ENCODE results near the gene LUC7L.

The LUC7L gene

GRCh38 chr16:263944-264343 is 34.7 kb upstream of the LUC7L start:
- Histone ChIP-seq H2BK120ac (ENCODE audit: insufficient read depth, low read length, poor library complexity) (no peak overlapping the region), H2AFZ (ENCODE audit: insufficient read depth, low read length, poor library complexity) (no peak overlapping the region), H2BK12ac (ENCODE audit: low read length) (no peak overlapping the region), H3K79me2 (ENCODE audit: control insufficient read depth, insufficient read depth, low read length, poor library complexity) (no peaks in the 10 kb centered on the region), H4K8ac (ENCODE audit: low read depth, low read length) (no peak overlapping the region), H3K23ac (ENCODE audit: low read length) (no peak overlapping the region), H3K4me2 (ENCODE audit: low read length) (no peak overlapping the region), H3K9me3 (ENCODE audit: insufficient read depth, low read depth, low read length) (peaks cover 9% of the 10 kb centered on the region), H3K27me3 (ENCODE audit: insufficient read depth, low read length) (no peaks in the 10 kb centered on the region), H2BK5ac (ENCODE audit: low read depth, low read length, poor library complexity) (no peak overlapping the region), H3K4me1 (ENCODE audit: control insufficient read depth in 1 of 2, insufficient read depth in 2 of 2, low read length in 2 of 2) (no peaks in the 10 kb centered on the region), H3K18ac (ENCODE audit: low read length) (no peak overlapping the region), H3K9ac (ENCODE audit: low read length) (no peak overlapping the region), H4K91ac (ENCODE audit: low read depth, low read length) (no peak overlapping the region), H3K14ac (ENCODE audit: low read length) (no peak overlapping the region), H3K36me3 (ENCODE audit: control insufficient read depth in 1 of 2, insufficient read depth in 2 of 2, low read length in 2 of 2) (peaks cover 47 to 50% of the 10 kb centered on the region in 2 experiments), H2AK5ac (ENCODE audit: low read length) (no peak overlapping the region), H3K4ac (ENCODE audit: low read depth, low read length) (no peak overlapping the region), H3K79me1 (ENCODE audit: low read length) (no peaks in the 10 kb centered on the region), H3K4me3 (ENCODE audit: low read depth, low read length) (no peak overlapping the region), H4K12ac (ENCODE audit: low read depth, low read length) (no peak overlapping the region), H3K27ac (ENCODE audit: low read depth, low read length) (no peak overlapping the region)
- no peak for DNase-seq
- no CpG with 5 or more reads among the region's 17 CpGs for WGBS (ENCODE audit: extremely low coverage, insufficient coverage, insufficient read length)

DNA sequence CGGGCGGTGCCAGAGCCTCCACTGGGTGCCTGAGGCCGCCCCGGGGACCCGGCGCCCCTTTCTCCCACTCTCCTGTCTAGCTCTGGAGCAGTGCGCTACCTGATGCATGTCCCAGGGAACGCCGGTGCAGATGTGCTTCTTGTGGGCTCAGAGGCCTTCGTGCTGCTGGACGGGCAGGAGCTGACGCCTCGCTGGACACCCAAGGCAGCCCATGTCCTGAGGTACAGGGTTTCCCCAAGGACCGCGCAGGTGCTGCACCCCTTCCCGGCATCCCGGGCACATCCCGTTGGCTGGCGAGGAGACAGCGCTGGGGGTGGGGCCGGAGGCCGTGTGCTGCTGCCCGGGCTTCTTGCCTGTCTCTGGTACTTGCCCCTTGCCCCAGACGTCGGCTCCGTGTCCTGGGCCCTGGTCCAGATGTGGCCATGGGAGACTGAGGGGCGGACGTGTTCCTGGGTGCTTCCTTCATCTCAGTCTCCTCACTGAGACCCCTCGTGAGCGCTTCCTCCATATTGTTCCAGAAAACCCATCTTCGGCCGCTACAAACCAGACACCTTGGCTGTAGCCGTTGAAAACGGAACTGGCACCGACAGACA is 34.0 kb upstream of the LUC7L start:
- Histone ChIP-seq H2AFZ (ENCODE audit: insufficient read depth, low read length, poor library complexity) (no peak overlapping the region), H3K4me1 (ENCODE audit: control insufficient read depth in 1 of 2, insufficient read depth in 2 of 2, low read length in 2 of 2) (no peaks in the 10 kb centered on the region), H3K27me3 (ENCODE audit: insufficient read depth, low read length) (no peaks in the 10 kb centered on the region), H4K12ac (ENCODE audit: low read depth, low read length) (no peak overlapping the region), H3K79me1 (ENCODE audit: low read length) (no peaks in the 10 kb centered on the region), H3K36me3 (ENCODE audit: control insufficient read depth in 1 of 2, insufficient read depth in 2 of 2, low read length in 2 of 2) (peaks cover 47 to 50% of the 10 kb centered on the region in 2 experiments), H2BK120ac (ENCODE audit: insufficient read depth, low read length, poor library complexity) (no peak overlapping the region), H2AK5ac (ENCODE audit: low read length) (no peak overlapping the region), H3K9me3 (ENCODE audit: insufficient read depth, low read depth, low read length) (peaks cover 9% of the 10 kb centered on the region), H3K4me3 (ENCODE audit: low read depth, low read length) (no peak overlapping the region), H3K79me2 (ENCODE audit: control insufficient read depth, insufficient read depth, low read length, poor library complexity) (no peaks in the 10 kb centered on the region), H2BK5ac (ENCODE audit: low read depth, low read length, poor library complexity) (no peak overlapping the region), H3K9ac (ENCODE audit: low read length) (no peak overlapping the region), H3K18ac (ENCODE audit: low read length) (no peak overlapping the region), H3K4ac (ENCODE audit: low read depth, low read length) (no peak overlapping the region), H2BK12ac (ENCODE audit: low read length) (no peak overlapping the region), H3K14ac (ENCODE audit: low read length) (no peak overlapping the region), H4K91ac (ENCODE audit: low read depth, low read length) (no peak overlapping the region), H4K8ac (ENCODE audit: low read depth, low read length) (no peak overlapping the region), H3K23ac (ENCODE audit: low read length) (no peak overlapping the region), H3K4me2 (ENCODE audit: low read length) (no peak overlapping the region), H3K27ac (ENCODE audit: low read depth, low read length) (no peak overlapping the region)
- WGBS (ENCODE audit: extremely low coverage, insufficient coverage, insufficient read length), result no CpG with 5 or more reads among the region's 35 CpGs
- no peak for DNase-seq

DNA sequence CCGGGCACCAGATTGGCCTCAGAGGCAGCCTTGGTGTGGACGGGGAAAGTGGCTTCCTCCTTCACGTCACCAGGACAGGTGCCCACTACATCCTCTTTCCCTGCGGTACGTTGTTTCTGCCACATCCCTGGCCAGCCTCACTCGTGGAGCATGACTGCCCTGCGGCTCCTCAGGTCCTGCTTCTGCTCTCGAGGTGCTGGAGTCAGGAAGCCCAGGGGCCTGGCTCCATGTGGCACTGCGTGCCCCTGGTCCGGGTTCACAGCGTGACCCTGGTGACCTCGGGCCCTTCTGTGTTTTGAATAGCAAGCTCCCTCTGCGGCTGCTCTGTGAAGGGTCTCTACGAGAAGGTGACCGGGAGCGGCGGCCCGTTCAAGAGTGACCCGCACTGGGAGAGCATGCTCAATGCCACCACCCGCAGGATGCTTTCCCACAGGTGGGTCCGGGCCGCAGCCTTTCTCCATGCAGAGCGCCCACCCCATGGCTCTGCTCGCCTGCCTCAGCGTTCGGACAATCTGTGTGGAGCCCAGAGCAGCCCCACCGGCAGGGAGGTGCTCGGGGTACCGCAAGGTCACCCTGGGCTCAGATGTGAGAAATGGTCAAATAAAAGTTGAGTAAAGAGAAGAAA is 33.0 kb upstream of the LUC7L start:
- H3K4me1 ChIP-seq (ENCODE audit: control insufficient read depth in 1 of 2, insufficient read depth in 2 of 2, low read length in 2 of 2), result no peaks in the 10 kb centered on the region
- H4K8ac ChIP-seq (ENCODE audit: low read depth, low read length), result no peak overlapping the region
- H3K27ac ChIP-seq (ENCODE audit: low read depth, low read length), result no peak overlapping the region
- H4K91ac ChIP-seq (ENCODE audit: low read depth, low read length), result no peak overlapping the region
- H3K36me3 ChIP-seq (ENCODE audit: control insufficient read depth in 1 of 2, insufficient read depth in 2 of 2, low read length in 2 of 2), result peaks cover 47 to 50% of the 10 kb centered on the region in 2 experiments
- H4K12ac ChIP-seq (ENCODE audit: low read depth, low read length), result no peak overlapping the region
- no peak for DNase-seq
- no peak overlapping the region for H3K4ac ChIP-seq (ENCODE audit: low read depth, low read length)
- peaks cover under 1% of the 10 kb centered on the region for H3K9me3 ChIP-seq (ENCODE audit: insufficient read depth, low read depth, low read length)
- no peak overlapping the region for H3K4me2 ChIP-seq (ENCODE audit: low read length)
- no peak overlapping the region for H2AFZ ChIP-seq (ENCODE audit: insufficient read depth, low read length, poor library complexity)
- no peak overlapping the region for H3K14ac ChIP-seq (ENCODE audit: low read length)
- no peak overlapping the region for H2BK120ac ChIP-seq (ENCODE audit: insufficient read depth, low read length, poor library complexity)
- no peaks in the 10 kb centered on the region for H3K79me2 ChIP-seq (ENCODE audit: control insufficient read depth, insufficient read depth, low read length, poor library complexity)
- no peak overlapping the region for H2AK5ac ChIP-seq (ENCODE audit: low read length)
- no peak overlapping the region for H3K9ac ChIP-seq (ENCODE audit: low read length)
- H3K79me1 ChIP-seq (ENCODE audit: low read length), result no peaks in the 10 kb centered on the region
- H2BK12ac ChIP-seq (ENCODE audit: low read length), result no peak overlapping the region
- WGBS (ENCODE audit: extremely low coverage, insufficient coverage, insufficient read length), result no CpG with 5 or more reads among the region's 29 CpGs
- no peak overlapping the region for H3K18ac ChIP-seq (ENCODE audit: low read length)
- H3K4me3 ChIP-seq (ENCODE audit: low read depth, low read length), result no peak overlapping the region
- no peak overlapping the region for H2BK5ac ChIP-seq (ENCODE audit: low read depth, low read length, poor library complexity)
- no peaks in the 10 kb centered on the region for H3K27me3 ChIP-seq (ENCODE audit: insufficient read depth, low read length)
- no peak overlapping the region for H3K23ac ChIP-seq (ENCODE audit: low read length)

GRCh38 chr16:261031-261691 is 31.9 kb upstream of the LUC7L start:
- H3K79me1 ChIP-seq (ENCODE audit: low read length), result no peaks in the 10 kb centered on the region
- H4K12ac ChIP-seq (ENCODE audit: low read depth, low read length), result no peak overlapping the region
- H2AFZ ChIP-seq (ENCODE audit: insufficient read depth, low read length, poor library complexity), result no peak overlapping the region
- no peak overlapping the region for H4K8ac ChIP-seq (ENCODE audit: low read depth, low read length)
- WGBS (ENCODE audit: extremely low coverage, insufficient coverage, insufficient read length), result no CpG with 5 or more reads among the region's 28 CpGs
- no peaks in the 10 kb centered on the region for H3K79me2 ChIP-seq (ENCODE audit: control insufficient read depth, insufficient read depth, low read length, poor library complexity)
- H3K9me3 ChIP-seq (ENCODE audit: insufficient read depth, low read depth, low read length), result no peaks in the 10 kb centered on the region
- H2AK5ac ChIP-seq (ENCODE audit: low read length), result no peak overlapping the region
- peaks cover 47 to 50% of the 10 kb centered on the region in 2 experiments for H3K36me3 ChIP-seq (ENCODE audit: control insufficient read depth in 1 of 2, insufficient read depth in 2 of 2, low read length in 2 of 2)
- no peak overlapping the region for H3K4ac ChIP-seq (ENCODE audit: low read depth, low read length)
- no peak overlapping the region for H3K4me3 ChIP-seq (ENCODE audit: low read depth, low read length)
- H2BK120ac ChIP-seq (ENCODE audit: insufficient read depth, low read length, poor library complexity), result no peak overlapping the region
- no peak for DNase-seq
- H3K9ac ChIP-seq (ENCODE audit: low read length), result no peak overlapping the region
- no peaks in the 10 kb centered on the region for H3K4me1 ChIP-seq (ENCODE audit: control insufficient read depth in 1 of 2, insufficient read depth in 2 of 2, low read length in 2 of 2)
- no peak overlapping the region for H3K23ac ChIP-seq (ENCODE audit: low read length)
- H3K4me2 ChIP-seq (ENCODE audit: low read length), result no peak overlapping the region
- no peak overlapping the region for H4K91ac ChIP-seq (ENCODE audit: low read depth, low read length)
- H3K14ac ChIP-seq (ENCODE audit: low read length), result no peak overlapping the region
- H2BK5ac ChIP-seq (ENCODE audit: low read depth, low read length, poor library complexity), result no peak overlapping the region
- H3K27ac ChIP-seq (ENCODE audit: low read depth, low read length), result no peak overlapping the region
- H2BK12ac ChIP-seq (ENCODE audit: low read length), result no peak overlapping the region
- no peak overlapping the region for H3K18ac ChIP-seq (ENCODE audit: low read length)
- H3K27me3 ChIP-seq (ENCODE audit: insufficient read depth, low read length), result no peaks in the 10 kb centered on the region
